B cell (primary cell): ENCODE measurements around the gene NKX1-1. TPM values are rescaled to one million over a fixed set of nuclear protein-coding genes. Genes with fewer than 3 reads are reported as not detected.

Source experiments
- ATAC-seq: fragments of 200-7000 bp; cut with Tn5 transposase; one replicate; pipeline ENCODE4 v1.10.0; 2021; ENCODE audit warnings: low read depth, mild to moderate bottlenecking, moderate number of reproducible peaks, moderate library complexity
- CTCF ChIA-PET: fragments of 350-600 bp; sonication (Branson Sonifier 250); formaldehyde crosslinking; loops from one replicate; lab custom pipeline; 2021; ENCODE audit warnings: antibody characterized with exemption, inconsistent platforms; lab: Charles Lee
- POLR2A ChIA-PET: fragments of 350-600 bp; sonication (Branson Sonifier 250); formaldehyde crosslinking; loops from one replicate; lab custom pipeline; 2021; ENCODE audit warnings: antibody characterized with exemption; lab: Charles Lee
- DNase-seq: peaks from one replicate; pipeline ENCODE4 v3.0.0; 2013
- H2AFZ ChIP-seq: 2 replicates; pipeline ENCODE4 v1.6.1; 2012; ENCODE audit warnings: mild to moderate bottlenecking, low read depth, low read length; ENCODE audit not compliant: insufficient read depth, poor library complexity, severe bottlenecking
- H3K27ac ChIP-seq, 2 donors: 1 replicate in 1 of 2; 2 replicates in 1 of 2; pipeline ENCODE4 v1.5.1; 2012 to 2013; ENCODE audit warnings: low read length in 2 of 2, mild to moderate bottlenecking in 2 of 2, moderate library complexity in 1 of 2
- H3K27me3 ChIP-seq, 4 experiments: fragments of 200-600 bp in 1 of 4; sonication (generic) in 1 of 4; replicated peaks in 1 of 4; 1 replicate in 2 of 4; 2 replicates in 2 of 4; pipeline versions ENCODE4 v1.6.1 to v1.7.0; 2013 to 2016; ENCODE audit warnings: low read length in 3 of 4, mild to moderate bottlenecking in 2 of 4, mixed read lengths in 1 of 4, moderate library complexity in 1 of 4; ENCODE audit not compliant: insufficient read depth in 4 of 4, control insufficient read depth in 3 of 4; ENCODE audit errors: control extremely low read depth in 1 of 4
- H3K36me3 ChIP-seq, 2 experiments: replicated peaks in 1 of 2; 1 replicate in 1 of 2; 2 replicates in 1 of 2; pipeline versions ENCODE4 v1.6.1 to v1.7.1; 2013; ENCODE audit warnings: low read length in 1 of 2; ENCODE audit not compliant: insufficient read depth in 2 of 2, control insufficient read depth in 1 of 2; ENCODE audit errors: control extremely low read depth in 1 of 2, extremely low read depth in 1 of 2
- H3K4me1 ChIP-seq, 2 donors: fragments of 200-600 bp in 1 of 2; sonication (generic) in 1 of 2; 1 replicate in 1 of 2; 2 replicates in 1 of 2; pipeline versions ENCODE4 v1.5.1 to v1.6.1; 2013 to 2017; ENCODE audit warnings: low read length in 2 of 2; ENCODE audit not compliant: control insufficient read depth in 2 of 2, insufficient read depth in 2 of 2
- H3K4me2 ChIP-seq: replicated peaks from 2 replicates; pipeline ENCODE3; 2012; ENCODE audit warnings: mild to moderate bottlenecking, low read depth, low read length; ENCODE audit not compliant: poor library complexity, severe bottlenecking
- H3K4me3 ChIP-seq, 5 experiments: fragments of 200-600 bp in 1 of 5; sonication (generic) in 1 of 5; 1 replicate in 3 of 5; 2 replicates in 2 of 5; pipeline versions ENCODE4 v1.5.1 to v1.7.0; 2011 to 2016; ENCODE audit warnings: low read length in 4 of 5, mild to moderate bottlenecking in 4 of 5, low read depth in 2 of 5, control low read depth in 1 of 5, moderate library complexity in 1 of 5; ENCODE audit not compliant: insufficient read depth in 1 of 5; ENCODE audit errors: control extremely low read depth in 1 of 5, extremely low read depth in 1 of 5
- H3K79me2 ChIP-seq: fragments of 200-600 bp; sonication (generic); one replicate; pipeline ENCODE4 v1.6.0; 2016; ENCODE audit warnings: low read length; ENCODE audit not compliant: control insufficient read depth, insufficient read depth
- H3K9ac ChIP-seq: fragments of 200-600 bp; sonication (generic); 2 replicates; pipeline ENCODE4 v1.6.1; 2017; ENCODE audit warnings: mild to moderate bottlenecking, low read length, moderate library complexity
- H3K9me3 ChIP-seq, 3 donors: one replicate each; pipeline versions ENCODE4 v1.6.1 to v1.7.1; 2013; ENCODE audit warnings: low read length in 2 of 3; ENCODE audit not compliant: control insufficient read depth in 2 of 3, insufficient read depth in 1 of 3; ENCODE audit errors: control extremely low read depth in 1 of 3
- H4K20me1 ChIP-seq: 2 replicates; pipeline ENCODE4 v1.6.0; 2012; ENCODE audit warnings: mild to moderate bottlenecking, low read length; ENCODE audit not compliant: insufficient read depth, control insufficient read depth, poor library complexity, severe bottlenecking
- H3K27ac Mint-ChIP-seq: one replicate; pipeline ENCODE4 v1.8.0; 2021; ENCODE audit warnings: mixed read lengths
- H3K27me3 Mint-ChIP-seq: one replicate; pipeline ENCODE4 v1.8.0; 2021; ENCODE audit warnings: mixed read lengths
- H3K4me1 Mint-ChIP-seq: one replicate; pipeline ENCODE4 v1.8.0; 2021; ENCODE audit warnings: mixed read lengths
- H3K4me3 Mint-ChIP-seq: one replicate; pipeline ENCODE4 v1.8.0; 2021; ENCODE audit warnings: mixed read lengths
- H3K9me3 Mint-ChIP-seq: one replicate; pipeline ENCODE4 v1.8.0; 2022; ENCODE audit warnings: mixed read lengths; ENCODE audit not compliant: insufficient read depth
- CTCF ChIP-seq: fragments of 200-600 bp; IDR thresholded peaks from one replicate; pipeline ENCODE4 v1.8.0; 2022; ENCODE audit warnings: antibody characterized with exemption, mild to moderate bottlenecking
- EZH2 ChIP-seq: IDR thresholded peaks from 2 replicates; pipeline ENCODE4 v1.6.1; 2012; ENCODE audit warnings: borderline replicate concordance, low read depth, mild to moderate bottlenecking, moderate library complexity, low read length; ENCODE audit not compliant: insufficient read depth, poor library complexity, severe bottlenecking
- WGBS: methylation state at CpG from one replicate; pipeline ENCODE4 v1.1.5; 2013; ENCODE audit warnings: missing lambda C conversion rate; ENCODE audit not compliant: insufficient coverage; 5-methylcytosine and 5-hydroxymethylcytosine counted together
- intact Hi-C: fragments of 100-400 bp; cut with micrococcal nuclease; formaldehyde crosslinking; loops from one replicate; pipeline ENCODE4 v1.10.0; 2022
- polyA plus RNA-seq: library from polyadenylated mRNA; depleted of rRNA; stranded (reverse); fragments of >200 nt; gene quantifications from 2 replicates; pipeline ENCODE4 v1.2.3, GENCODE V29; 2012
- total RNA-seq, 2 donors: library from RNA; stranded (reverse); fragments of 120-200 nt in 1 of 2; gene quantifications; 1 replicate in 1 of 2; 2 replicates in 1 of 2; pipeline versions ENCODE4 v1.2.3 to v1.2.4, GENCODE V29; 2013 to 2022

Gene NKX1-1
- total and polyA plus RNA-seq, 2 donors (not counting 1 experiment from before 2014, with no cell fraction given), result not detected

GRCh38 chr4:1419708-1420107 lies 13.5 kb upstream of the NKX1-1 start:
- intact Hi-C loops, result no loop called here
- Histone ChIP-seq H3K9ac (no peak overlapping the region), H3K4me2 (no peak overlapping the region), H3K79me2 (no peaks in the 10 kb centered on the region), H2AFZ (no peak overlapping the region), H3K27ac (no peak overlapping the region), H3K9me3 (peaks cover 0 to 12% (median 0%) of the 10 kb centered on the region in 3 donors), H3K27me3 (peaks cover 0 to 12% (median 0%) of the 10 kb centered on the region in 4 experiments), H3K4me3 (no peak overlapping the region), H3K4me1 (no peaks in the 10 kb centered on the region), H4K20me1 (no peaks in the 10 kb centered on the region), H3K36me3 (no peaks in the 10 kb centered on the region)
- CTCF ChIA-PET, result no interaction called here
- Mint-ChIP-seq H3K4me3 (no peak overlapping the region), H3K9me3 (no peaks in the 10 kb centered on the region), H3K27me3 (peaks cover 34% of the 10 kb centered on the region), H3K27ac (no peak overlapping the region), H3K4me1 (no peaks in the 10 kb centered on the region)
- ATAC-seq (no peak), DNase-seq (no peak)
- WGBS, result 84% methylated on average over 8 of the region's 13 CpGs
- TF ChIP-seq EZH2 (no peak), CTCF (no peak)
- POLR2A ChIA-PET, result no interaction called here

GRCh38 chr4:1418494-1419285 lies 12.4 kb upstream of the NKX1-1 start:
- H3K27ac Mint-ChIP-seq, result no peak overlapping the region
- ATAC-seq, result no peak
- TF ChIP-seq CTCF (no peak), EZH2 (no peak)
- no peak overlapping the region for H3K4me3 ChIP-seq
- H3K9me3 ChIP-seq, result peaks cover 0 to 15% (median 0%) of the 10 kb centered on the region in 3 donors
- 76% methylated on average over 14 of the region's 17 CpGs for WGBS
- H3K9me3 Mint-ChIP-seq, result no peaks in the 10 kb centered on the region
- H3K9ac ChIP-seq, result no peak overlapping the region
- no peaks in the 10 kb centered on the region for H3K36me3 ChIP-seq
- no peaks in the 10 kb centered on the region for H3K79me2 ChIP-seq
- CTCF ChIA-PET, result no interaction called here
- no peaks in the 10 kb centered on the region for H4K20me1 ChIP-seq
- peaks cover 27% of the 10 kb centered on the region for H3K27me3 Mint-ChIP-seq
- no peak overlapping the region for H3K4me3 Mint-ChIP-seq
- DNase-seq, result no peak
- no peaks in the 10 kb centered on the region for H3K4me1 Mint-ChIP-seq
- H3K27ac ChIP-seq, result no peak overlapping the region
- POLR2A ChIA-PET, result no interaction called here
- H3K4me1 ChIP-seq, result no peaks in the 10 kb centered on the region
- H3K4me2 ChIP-seq, result no peak overlapping the region
- intact Hi-C loops, result no loop called here
- H3K27me3 ChIP-seq, result peaks cover 0 to 15% (median under 1%) of the 10 kb centered on the region in 4 experiments
- no peak overlapping the region for H2AFZ ChIP-seq
